HepG2 (cell line): ENCODE results near the gene WDR41. TPM values are rescaled to one million over a fixed set of nuclear protein-coding genes. Genes with fewer than 3 reads are reported as not detected.
A peak's percentile ranks its signal among the peaks of the same experiment; 100 is the strongest.

Experiments used
- ATAC-seq: fragments of 200-7000 bp; cut with Tn5 transposase; 3 replicates; pipeline ENCODE4 v1.9.1; 2020; ENCODE audit warnings: mild to moderate bottlenecking, moderate library complexity
- BruUV-seq: library from RNA; stranded (reverse); fragments of 400-500 nt; replicated peaks from 2 replicates; lab custom pipeline; 2021; lab: Mats Ljungman, UMichigan
- CTCF ChIA-PET: fragments of 300-600 bp; formaldehyde crosslinking; extraction: SDS; loops from one replicate; lab custom pipeline; 2021; ENCODE audit warnings: low total read pairs, inconsistent platforms, low intra/inter-chr PET ratio; lab: Yijun Ruan, JAX
- POLR2A ChIA-PET: fragments of 350-600 bp; sonication (Branson Sonifier 250); formaldehyde crosslinking; loops from one replicate; lab custom pipeline; 2020; ENCODE audit warnings: antibody characterized with exemption, inconsistent platforms; lab: Yijun Ruan, JAX
- DNase-seq: peaks from one replicate; pipeline ENCODE4 v3.0.0-alpha.2; 2015; ENCODE audit warnings: low spot score
- FAIRE-seq: peaks from 3 replicates; lab custom pipeline; 2011; peaks lifted over from hg19 to GRCh38; lab: Jason Lieb, UNC
- H2AFZ ChIP-seq: one replicate; pipeline ENCODE4 v1.6.1; 2011; ENCODE audit warnings: low read length, inconsistent platforms
- H3K27ac ChIP-seq: fragments of 300-600 bp; 3 replicates; pipeline ENCODE4 v1.8.0; 2011; ENCODE audit warnings: mixed run types, mild to moderate bottlenecking, mixed read lengths, low read length, inconsistent platforms; ENCODE audit not compliant: insufficient read depth; ENCODE audit errors: extremely low read length
- H3K27me3 ChIP-seq, 2 experiments: fragments of 200-600 bp in 1 of 2; 2 replicates in 1 of 2; 3 replicates in 1 of 2; pipeline versions ENCODE4 v1.6.0 to v1.8.0; 2011; ENCODE audit warnings: low read length in 2 of 2, mild to moderate bottlenecking in 2 of 2, moderate library complexity in 2 of 2, inconsistent platforms in 1 of 2; ENCODE audit not compliant: insufficient read depth in 2 of 2, control insufficient read depth in 1 of 2
- H3K36me3 ChIP-seq, 2 experiments: fragments of 200-600 bp in 1 of 2; replicated peaks in 1 of 2; 2 replicates in 1 of 2; 3 replicates in 1 of 2; pipeline versions ENCODE4 v1.5.1 to v1.8.0; 2011; ENCODE audit warnings: low read length in 2 of 2, inconsistent platforms in 1 of 2; ENCODE audit not compliant: insufficient read depth in 2 of 2, control insufficient read depth in 1 of 2
- H3K4me1 ChIP-seq: 2 replicates; pipeline ENCODE4 v1.5.1; 2012; ENCODE audit warnings: low read length, inconsistent platforms; ENCODE audit not compliant: insufficient read depth
- H3K4me2 ChIP-seq: 2 replicates; pipeline ENCODE4 v1.6.0; 2011; ENCODE audit warnings: low read depth, low read length, inconsistent platforms
- H3K4me3 ChIP-seq, 3 experiments: fragments of 200-600 bp in 1 of 3; sonication (generic), shearing (Covaris generic) in 1 of 3; replicated peaks in 1 of 3; 2 replicates each; pipeline ENCODE4 v1.5.1; 2011 to 2016; ENCODE audit warnings: low read length in 3 of 3, inconsistent platforms in 2 of 3, low read depth in 2 of 3, mild to moderate bottlenecking in 2 of 3, control low read depth in 1 of 3, mixed read lengths in 1 of 3; ENCODE audit not compliant: insufficient read depth in 1 of 3
- H3K79me2 ChIP-seq: one replicate; pipeline ENCODE4 v1.6.1; 2011; ENCODE audit warnings: low read length, inconsistent platforms; ENCODE audit not compliant: insufficient read depth
- H3K9ac ChIP-seq: 2 replicates; pipeline ENCODE4 v1.6.0; 2011; ENCODE audit warnings: mild to moderate bottlenecking, low read depth, low read length, inconsistent platforms; ENCODE audit not compliant: insufficient read depth
- H3K9me3 ChIP-seq: 2 replicates; pipeline ENCODE4 v1.5.1; 2012; ENCODE audit warnings: mild to moderate bottlenecking, low read length
- H4K20me1 ChIP-seq: 2 replicates; pipeline ENCODE4 v1.6.0; 2011; ENCODE audit warnings: inconsistent platforms, mild to moderate bottlenecking, low read length, moderate library complexity; ENCODE audit not compliant: insufficient read depth
- MAFK ChIP-seq, 2 experiments: IDR thresholded peaks in 1 of 2; conservative IDR thresholded peaks in 1 of 2; 2 replicates each; pipeline ENCODE4 v1.6.1; 2011; ENCODE audit warnings: improper control_type of control experiment in 2 of 2, low read length in 2 of 2
- PAWR ChIP-seq: sonication (generic); formaldehyde crosslinking; IDR thresholded peaks from 2 replicates; pipeline ENCODE4 v1.4.0; 2020; ENCODE audit warnings: missing genetic modification reagents, mild to moderate bottlenecking, borderline replicate concordance
- SALL2 ChIP-seq: sonication (generic); formaldehyde crosslinking; IDR thresholded peaks from 2 replicates; pipeline ENCODE4 v1.8.1; 2023; ENCODE audit warnings: mild to moderate bottlenecking, missing genetic modification reagents, inconsistent platforms
- ZBTB25 ChIP-seq: IDR thresholded peaks from 2 replicates; pipeline ENCODE4 v1.6.1; 2018; ENCODE audit warnings: missing genetic modification reagents
- ZNF3 ChIP-seq: IDR thresholded peaks from 2 replicates; pipeline ENCODE4 v1.7.0; 2017; ENCODE audit warnings: inconsistent platforms
- ZNF564 ChIP-seq: sonication (generic); formaldehyde crosslinking; IDR thresholded peaks from 2 replicates; pipeline ENCODE4 v1.8.1; 2023; ENCODE audit warnings: mild to moderate bottlenecking, missing genetic modification reagents
- ZNF567 ChIP-seq: sonication (generic); formaldehyde crosslinking; IDR thresholded peaks from 2 replicates; pipeline ENCODE4 v1.8.1; 2023; ENCODE audit warnings: mild to moderate bottlenecking, missing genetic modification reagents, borderline replicate concordance
- WGBS: methylation state at CpG from one replicate; pipeline ENCODE4 v1.1.6; 2017; ENCODE audit warnings: low lambda C conversion rate; 5-methylcytosine and 5-hydroxymethylcytosine counted together
- in situ Hi-C: cut with HindIII; loops from 2 replicates; pipeline ENCODE4 v1.10.0; 2017; ENCODE audit warnings: low pct_unique_long_range_greater_than_20kb; ENCODE audit not compliant: extremely low pct_ligation_motif_present
- intact Hi-C: fragments of 100-400 bp; cut with micrococcal nuclease; formaldehyde crosslinking; loops from one replicate; pipeline ENCODE4 v1.10.0; 2022; ENCODE audit not compliant: unreplicated experiment
- polyA plus RNA-seq, 8 experiments: library from polyadenylated mRNA; depleted of rRNA in 3 of 8; stranded (reverse) in 7 of 8; unstranded in 1 of 8; fragments of >200 nt; fragmentation: Illumina TruSeq in 4 of 8; extraction: Trizol in 4 of 8; gene quantifications; 2 replicates each; pipeline versions ENCODE4 v1.2.1 to v1.2.3, GENCODE V29; 2011 to 2016; ENCODE audit warnings: low read depth in 4 of 8, missing spikeins in 1 of 8, mixed read lengths in 1 of 8; ENCODE audit not compliant: insufficient read depth in 1 of 8
- total RNA-seq, 5 experiments: library from RNA; depleted of rRNA; stranded (reverse); fragments of >200 nt; fragmentation: Illumina TruSeq; extraction: Trizol; gene quantifications; 2 replicates each; pipeline ENCODE4 v1.2.3, GENCODE V29; 2016; ENCODE audit warnings: low read depth in 1 of 5
- TF ChIP-seq, protein P1 (sequence below): sonication (generic); formaldehyde crosslinking; IDR thresholded peaks from 2 replicates; pipeline ENCODE4 v1.4.0; 2020; ENCODE audit warnings: missing genetic modification reagents

WDR41 gene
- total and polyA plus RNA-seq, 2 of the 13 experiments (the other 11 are each of a cell fraction or from before 2014, with no cell fraction given): 18.9 to 39.3 TPM

GRCh38 chr5:77443670-77444069 is 48.4 kb downstream of the WDR41 start:
- in situ Hi-C loops: no loop called here
- 97% methylated on average over 1 of the region's 1 CpG for WGBS
- no peaks in the 10 kb centered on the region for H3K79me2 ChIP-seq
- H3K27ac ChIP-seq: no peak overlapping the region
- intact Hi-C loops: no loop called here
- ATAC-seq (no peak), FAIRE-seq (no peak), DNase-seq (no peak)
- no peak overlapping the region for H3K4me3 ChIP-seq
- POLR2A ChIA-PET: no interaction called here
- H4K20me1 ChIP-seq: no peaks in the 10 kb centered on the region
- no TSS peak for BruUV-seq
- no peak for TF ChIP-seq PAWR
- TF ChIP-seq MAFK (conservative IDR thresholded peaks at IDR 0.05 in 1 of 2, IDR thresholded peaks at IDR 0.05 in 1 of 2; ENCODE audit: low read length in 2 of 2): peak; percentile 24 to 50; a peak in 1 of 4 replicates
- H3K4me1 ChIP-seq: no peaks in the 10 kb centered on the region
- H3K9ac ChIP-seq: no peak overlapping the region
- H3K27me3 ChIP-seq: no peaks in the 10 kb centered on the region
- no peaks in the 10 kb centered on the region for H3K9me3 ChIP-seq
- peaks cover 0 to 3% of the 10 kb centered on the region in 2 experiments; a peak in 1 of 5 replicates for H3K36me3 ChIP-seq
- CTCF ChIA-PET: no interaction called here
- no peak overlapping the region for H3K4me2 ChIP-seq
- no peak overlapping the region for H2AFZ ChIP-seq

- no TSS peak for BruUV-seq
- H3K4me2 ChIP-seq: no peak overlapping the region
- no peaks in the 10 kb centered on the region; a peak in 1 of 5 replicates for H3K36me3 ChIP-seq
- CTCF ChIA-PET: no interaction called here
- no peak overlapping the region for H3K4me3 ChIP-seq
- no peaks in the 10 kb centered on the region for H3K27me3 ChIP-seq
- WGBS: 87% methylated on average over 3 of the region's 3 CpGs
- H4K20me1 ChIP-seq: no peaks in the 10 kb centered on the region
- no peak overlapping the region for H3K27ac ChIP-seq
- H3K9me3 ChIP-seq: no peaks in the 10 kb centered on the region
- no peak overlapping the region for H3K9ac ChIP-seq
- ATAC-seq: no peak
- no peak for DNase-seq
- FAIRE-seq: no peak
- POLR2A ChIA-PET: no interaction called here
- in situ Hi-C loops: no loop called here
- no peaks in the 10 kb centered on the region for H3K79me2 ChIP-seq
- intact Hi-C loops: loop anchor here (5.0 kb wide), 1 partner anchor 296 kb away; no protein-coding TSS in a partner anchor
- H2AFZ ChIP-seq: no peak overlapping the region
- TF ChIP-seq, protein P1, sequence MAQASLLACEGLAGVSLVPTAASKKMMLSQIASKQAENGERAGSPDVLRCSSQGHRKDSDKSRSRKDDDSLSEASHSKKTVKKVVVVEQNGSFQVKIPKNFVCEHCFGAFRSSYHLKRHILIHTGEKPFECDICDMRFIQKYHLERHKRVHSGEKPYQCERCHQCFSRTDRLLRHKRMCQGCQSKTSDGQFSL: no peak
- TF ChIP-seq SALL2 (CRISPR knock-in tag): no peak
- no peak for TF ChIP-seq ZBTB25 (CRISPR knock-in tag)
- no peak for TF ChIP-seq ZNF564 (CRISPR knock-in tag)
- no peak for TF ChIP-seq ZNF3 (CRISPR knock-in tag)
- no peak for TF ChIP-seq ZNF567 (CRISPR knock-in tag)
- H3K4me1 ChIP-seq: no peaks in the 10 kb centered on the region
These were observed 54.0 kb downstream of the WDR41 start for GRCh38 chr5:77438071-77438470.
